Activated naive CD8-positive, alpha-beta T cell treated with anti-CD3 and anti-CD28 coated beads for 36 hours (primary cell): ENCODE results near the gene CHRNG. TPM values are rescaled to one million over a fixed set of nuclear protein-coding genes. Genes with fewer than 3 reads are reported as not detected.
"Not testable (repeated sequence)": the region's sequence is repeated elsewhere in the genome, so short reads cannot be mapped to it uniquely, and the experiment has no call there.

Experiments
- DNase-seq: peaks from one replicate; pipeline ENCODE4 v3.0.0; 2021
- H3K27ac Mint-ChIP-seq: one replicate; pipeline ENCODE4 v1.8.0; 2022; ENCODE audit warnings: mild to moderate bottlenecking, moderate library complexity, mixed read lengths
- H3K27me3 Mint-ChIP-seq: one replicate; pipeline ENCODE4 v1.8.0; 2022; ENCODE audit warnings: mild to moderate bottlenecking, mixed read lengths
- H3K36me3 Mint-ChIP-seq: one replicate; pipeline ENCODE4 v1.8.0; 2021; ENCODE audit warnings: mild to moderate bottlenecking, mixed read lengths
- H3K4me1 Mint-ChIP-seq: one replicate; pipeline ENCODE4 v1.8.0; 2021; ENCODE audit warnings: mixed read lengths
- H3K4me3 Mint-ChIP-seq: one replicate; pipeline ENCODE4 v1.8.0; 2022; ENCODE audit warnings: mild to moderate bottlenecking, moderate library complexity, mixed read lengths
- H3K9me3 Mint-ChIP-seq: one replicate; pipeline ENCODE4 v1.8.0; 2022; ENCODE audit warnings: mixed read lengths
- total RNA-seq, 2 experiments: library from RNA; stranded (reverse); gene quantifications; one replicate each; pipeline ENCODE4 v1.2.3, GENCODE V29; 2021

CHRNG gene
- total RNA-seq, 2 experiments from 2014 or later: not detected

DNA sequence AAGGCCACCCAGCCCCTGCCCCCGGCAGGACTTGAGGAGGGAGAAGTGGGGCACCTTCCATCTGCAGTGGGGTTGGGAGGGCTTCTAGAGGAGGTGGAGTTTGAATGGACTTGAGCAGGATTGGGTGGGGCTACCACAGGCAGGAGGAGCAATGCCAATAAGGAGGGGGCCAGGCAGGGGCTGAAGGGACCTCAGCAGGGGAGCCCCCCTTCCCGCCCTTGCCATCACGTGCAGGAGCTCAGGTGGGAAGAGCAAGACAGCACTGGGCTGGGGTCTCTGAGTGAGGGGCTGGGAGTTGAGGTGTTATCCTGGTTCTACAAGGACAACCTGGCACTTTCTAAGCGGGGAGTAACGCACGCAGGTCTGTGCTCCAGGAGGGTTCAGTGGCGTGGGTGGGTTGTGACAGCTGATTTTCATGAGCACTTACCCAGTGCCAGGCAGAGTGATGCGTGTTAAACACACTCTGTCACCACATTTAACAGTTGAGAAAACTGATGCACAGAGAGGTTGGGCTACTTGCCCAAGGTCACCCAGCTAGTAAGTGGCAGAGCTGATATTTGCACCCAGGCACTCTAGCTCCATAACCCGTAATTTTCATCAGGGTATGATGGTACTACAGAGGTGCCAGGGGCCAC lies 8.7 kb upstream of the CHRNG start:
- H3K9me3 Mint-ChIP-seq: no peaks in the 10 kb centered on the region
- peaks cover 15% of the 10 kb centered on the region for H3K27me3 Mint-ChIP-seq
- no peak overlapping the region for H3K27ac Mint-ChIP-seq
- DNase-seq: no peak
- H3K4me1 Mint-ChIP-seq: peaks cover 7% of the 10 kb centered on the region
- no peaks in the 10 kb centered on the region for H3K36me3 Mint-ChIP-seq
- no peak overlapping the region for H3K4me3 Mint-ChIP-seq

DNA sequence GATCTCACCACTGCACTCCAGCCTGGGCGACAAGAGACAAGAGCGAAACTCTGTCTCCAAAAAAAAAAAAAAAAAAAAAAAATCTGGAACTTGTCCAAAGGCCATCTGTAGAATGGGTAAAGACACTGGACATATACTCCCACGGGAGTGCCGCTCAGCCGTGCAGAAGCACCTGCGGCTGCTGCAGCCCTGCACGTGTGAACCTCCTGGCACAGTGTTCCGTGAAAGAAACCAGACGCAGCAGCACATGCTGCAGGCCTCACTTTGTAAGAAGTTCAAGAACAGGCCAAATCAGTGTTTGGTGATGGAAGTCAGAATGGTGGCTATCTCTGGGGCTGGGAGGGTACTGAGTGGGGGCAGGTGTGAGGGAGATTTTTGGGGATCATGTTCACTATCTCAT lies 7.1 kb upstream of the CHRNG start:
- Mint-ChIP-seq H3K27me3 (peaks cover 6% of the 10 kb centered on the region), H3K27ac (no peak overlapping the region), H3K4me3 (no peak overlapping the region), H3K36me3 (no peaks in the 10 kb centered on the region), H3K9me3 (no peaks in the 10 kb centered on the region), H3K4me1 (peaks cover 7% of the 10 kb centered on the region)
- no peak for DNase-seq

DNA sequence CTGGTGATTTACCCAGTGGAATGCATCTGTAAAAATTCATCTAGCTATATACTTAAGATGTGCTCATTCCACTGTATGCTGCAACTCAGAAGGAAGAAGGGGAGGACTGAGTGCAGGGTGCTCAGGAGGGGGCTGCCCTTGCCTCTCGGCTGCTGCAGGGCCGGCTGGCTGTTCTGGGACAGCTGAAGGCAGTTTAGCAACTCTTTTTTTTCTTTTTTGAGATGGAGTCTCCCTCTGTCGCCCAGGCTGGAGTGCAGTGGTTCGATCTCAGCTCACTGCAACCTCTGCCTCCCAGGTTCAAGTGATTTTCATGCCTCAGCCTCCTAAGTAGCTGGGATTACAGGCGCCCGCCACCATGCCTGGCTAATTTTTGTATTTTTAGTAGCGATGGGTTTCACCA lies 6.7 kb upstream of the CHRNG start:
- H3K9me3 Mint-ChIP-seq, H3K27ac Mint-ChIP-seq, H3K27me3 Mint-ChIP-seq, DNase-seq, H3K4me3 Mint-ChIP-seq, H3K36me3 Mint-ChIP-seq, H3K4me1 Mint-ChIP-seq: not testable (repeated sequence)

DNA sequence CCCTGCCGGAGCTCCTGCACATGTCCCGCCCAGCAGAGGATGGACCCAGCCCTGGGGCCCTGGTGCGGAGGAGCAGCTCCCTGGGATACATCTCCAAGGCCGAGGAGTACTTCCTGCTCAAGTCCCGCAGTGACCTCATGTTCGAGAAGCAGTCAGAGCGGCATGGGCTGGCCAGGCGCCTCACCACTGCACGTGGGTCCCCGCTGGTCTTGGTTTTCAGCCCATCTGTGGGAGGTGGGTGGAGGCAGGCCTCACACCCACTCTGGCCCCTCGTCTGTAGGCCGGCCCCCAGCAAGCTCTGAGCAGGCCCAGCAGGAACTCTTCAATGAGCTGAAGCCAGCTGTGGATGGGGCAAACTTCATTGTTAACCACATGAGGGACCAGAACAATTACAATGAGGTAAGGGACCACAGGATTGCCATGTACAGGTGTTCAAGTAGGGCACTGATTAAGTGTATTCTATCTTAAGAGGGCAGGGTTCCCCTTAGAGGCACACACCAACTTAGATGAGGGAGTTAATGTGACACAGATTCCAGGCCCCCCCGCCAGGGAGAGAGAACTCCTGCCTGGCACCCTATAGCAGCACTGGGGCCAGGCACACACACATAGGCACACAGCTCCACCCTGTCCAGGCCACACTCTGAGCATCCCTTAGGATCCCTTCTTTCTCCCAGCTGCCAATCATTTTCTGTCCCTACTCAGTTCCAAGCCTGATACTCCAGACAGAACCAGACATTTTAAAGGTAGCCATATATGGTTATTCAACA lies 5.4 kb upstream of the CHRNG start:
- Mint-ChIP-seq H3K4me1 (peaks cover 8% of the 10 kb centered on the region), H3K36me3 (no peaks in the 10 kb centered on the region), H3K27ac (no peak overlapping the region), H3K27me3 (peaks cover 12% of the 10 kb centered on the region), H3K9me3 (no peaks in the 10 kb centered on the region), H3K4me3 (no peak overlapping the region)
- DNase-seq: no peak

DNA sequence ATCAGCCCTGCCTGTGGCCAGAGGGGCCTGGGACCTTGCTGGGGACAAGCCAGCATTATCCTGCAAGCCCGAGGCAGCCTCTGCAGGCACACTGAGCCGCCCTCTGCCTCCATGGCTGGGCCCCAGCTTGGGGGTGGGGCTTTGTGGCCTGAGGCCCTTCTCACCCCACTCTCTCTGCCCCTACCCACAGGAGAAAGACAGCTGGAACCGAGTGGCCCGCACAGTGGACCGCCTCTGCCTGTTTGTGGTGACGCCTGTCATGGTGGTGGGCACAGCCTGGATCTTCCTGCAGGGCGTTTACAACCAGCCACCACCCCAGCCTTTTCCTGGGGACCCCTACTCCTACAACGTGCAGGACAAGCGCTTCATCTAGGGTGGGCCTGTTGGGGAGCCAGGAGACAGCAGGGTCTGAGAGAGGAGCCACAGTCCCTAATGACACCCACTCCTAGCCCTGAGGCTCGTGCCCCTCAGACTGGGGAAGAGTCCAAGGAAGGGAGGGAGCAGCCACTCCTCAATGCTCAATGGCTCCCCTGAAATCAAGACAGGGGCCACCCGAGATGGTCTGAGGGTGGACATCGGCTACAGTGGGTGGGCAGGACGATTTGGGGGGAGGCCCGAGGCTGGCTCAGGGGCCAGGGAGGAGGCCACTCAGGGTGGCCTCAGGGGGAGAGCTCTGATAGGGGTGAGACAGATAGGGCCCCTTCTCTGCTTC lies 4.4 kb upstream of the CHRNG start:
- Mint-ChIP-seq H3K36me3 (no peaks in the 10 kb centered on the region), H3K4me1 (peaks cover 8% of the 10 kb centered on the region), H3K27me3 (peaks cover 12% of the 10 kb centered on the region), H3K4me3 (no peak overlapping the region), H3K27ac (no peak overlapping the region), H3K9me3 (no peaks in the 10 kb centered on the region)
- DNase-seq: no peak

DNA sequence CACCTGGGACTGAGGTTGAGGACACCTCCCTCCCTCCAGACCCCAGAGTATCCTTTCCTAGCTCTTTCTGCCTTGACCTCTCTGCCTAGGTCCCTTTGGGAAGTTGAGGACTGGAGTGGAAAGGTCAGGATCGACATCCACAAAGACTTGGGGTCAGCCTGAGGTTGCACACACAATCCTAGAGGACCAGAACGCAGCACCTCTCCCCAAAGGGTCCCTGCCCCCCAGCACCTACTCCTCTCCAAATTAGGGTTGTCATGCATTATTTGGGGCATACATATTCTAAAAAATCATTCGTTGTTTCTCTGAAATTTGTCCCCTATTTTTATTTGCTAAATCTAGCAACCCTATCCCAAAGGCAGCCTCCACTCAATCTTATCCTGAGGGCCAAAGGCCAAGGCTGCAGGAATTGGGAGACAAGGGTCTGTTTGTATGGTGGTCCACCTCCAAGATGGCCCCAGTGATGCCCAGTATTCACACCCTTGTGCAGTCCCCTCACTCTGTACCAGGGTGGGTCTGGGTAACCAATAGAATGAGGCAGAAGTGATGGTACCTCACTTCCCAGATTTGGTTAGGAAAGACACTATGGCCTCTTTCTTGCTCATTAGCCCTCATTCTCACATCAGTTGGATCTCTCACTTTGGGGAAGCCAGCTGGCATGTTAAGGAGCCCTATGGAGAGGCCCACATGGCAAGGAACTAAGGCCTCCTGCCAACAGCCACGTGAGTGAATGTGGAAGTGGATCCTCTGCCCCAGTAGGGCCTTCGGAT lies 3.5 kb upstream of the CHRNG start:
- Mint-ChIP-seq H3K4me3 (no peak overlapping the region), H3K27me3 (peaks cover 6% of the 10 kb centered on the region), H3K27ac (no peak overlapping the region), H3K4me1 (peaks cover 8% of the 10 kb centered on the region), H3K9me3 (no peaks in the 10 kb centered on the region), H3K36me3 (no peaks in the 10 kb centered on the region)
- no peak for DNase-seq

DNA sequence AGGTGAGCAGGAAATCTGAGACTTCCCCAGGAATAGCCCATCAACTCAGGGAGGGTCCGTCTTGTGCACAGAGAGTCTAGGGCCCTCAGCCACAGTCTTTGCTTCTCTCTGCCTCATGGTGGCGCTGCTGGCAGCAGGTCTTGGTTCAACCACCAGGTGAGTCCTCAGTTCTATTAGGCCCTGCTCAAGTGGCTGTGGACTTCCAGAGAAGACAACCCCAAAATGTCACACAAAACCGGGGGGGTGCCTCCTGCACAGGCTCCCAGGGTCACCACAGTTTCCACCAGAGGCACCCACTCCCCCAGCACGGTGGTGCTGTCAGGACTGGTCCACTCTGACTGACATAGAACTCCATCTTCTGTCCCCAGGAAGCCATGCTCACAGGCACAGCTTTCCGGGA lies 2.4 kb upstream of the CHRNG start:
- no peaks in the 10 kb centered on the region for H3K9me3 Mint-ChIP-seq
- peaks cover 6% of the 10 kb centered on the region for H3K27me3 Mint-ChIP-seq
- DNase-seq: no peak
- H3K4me1 Mint-ChIP-seq: peaks cover 8% of the 10 kb centered on the region
- H3K27ac Mint-ChIP-seq: no peak overlapping the region
- no peak overlapping the region for H3K4me3 Mint-ChIP-seq
- no peaks in the 10 kb centered on the region for H3K36me3 Mint-ChIP-seq

DNA sequence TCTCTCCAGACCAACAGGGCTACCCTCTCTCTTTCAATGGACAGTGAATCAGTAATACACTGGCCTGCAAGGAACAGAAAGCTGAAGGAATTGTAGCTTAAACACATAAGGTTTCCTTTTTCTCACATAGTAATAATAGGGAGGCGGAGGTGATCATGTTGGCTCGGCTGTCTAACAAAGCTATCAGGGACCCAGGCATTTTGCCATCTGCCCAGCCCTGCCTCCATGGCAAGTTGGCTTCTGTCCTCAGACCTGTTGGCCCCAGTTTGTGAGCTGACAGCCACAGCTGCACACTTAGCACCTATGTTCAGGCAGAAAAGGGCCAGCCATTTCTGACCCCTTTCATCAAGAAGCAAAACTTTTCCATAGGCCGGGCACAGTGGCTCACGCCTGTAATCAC lies 2.0 kb upstream of the CHRNG start:
- H3K4me3 Mint-ChIP-seq: no peak overlapping the region
- no peak for DNase-seq
- no peak overlapping the region for H3K27ac Mint-ChIP-seq
- no peaks in the 10 kb centered on the region for H3K9me3 Mint-ChIP-seq
- peaks cover 8% of the 10 kb centered on the region for H3K4me1 Mint-ChIP-seq
- peaks cover 6% of the 10 kb centered on the region for H3K27me3 Mint-ChIP-seq
- no peaks in the 10 kb centered on the region for H3K36me3 Mint-ChIP-seq

DNA sequence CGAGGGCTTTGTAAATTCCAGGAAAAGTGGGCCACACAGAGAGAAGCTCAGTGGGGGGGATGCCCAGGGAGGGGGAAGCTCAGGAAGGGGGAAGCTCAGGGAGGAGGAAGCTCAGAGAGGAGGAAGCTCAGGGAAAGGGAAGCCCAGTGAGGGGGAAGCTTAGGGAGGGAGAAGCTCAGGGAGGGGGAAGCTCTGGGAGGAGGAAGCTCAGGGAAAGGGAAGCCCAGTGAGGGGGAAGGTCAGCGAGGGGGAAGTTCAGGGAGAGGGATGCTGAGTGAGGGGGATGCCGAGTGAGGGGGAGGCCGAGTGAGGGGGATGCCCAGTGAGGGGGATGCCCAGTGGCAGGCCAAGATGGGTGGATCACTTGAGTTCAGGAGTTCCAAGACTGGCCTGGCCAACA lies 821 bp upstream of the CHRNG start:
- H3K4me1 Mint-ChIP-seq: peaks cover 8% of the 10 kb centered on the region
- H3K9me3 Mint-ChIP-seq: no peaks in the 10 kb centered on the region
- peaks cover 6% of the 10 kb centered on the region for H3K27me3 Mint-ChIP-seq
- H3K27ac Mint-ChIP-seq: no peak overlapping the region
- DNase-seq: no peak
- no peak overlapping the region for H3K4me3 Mint-ChIP-seq
- H3K36me3 Mint-ChIP-seq: no peaks in the 10 kb centered on the region

DNA sequence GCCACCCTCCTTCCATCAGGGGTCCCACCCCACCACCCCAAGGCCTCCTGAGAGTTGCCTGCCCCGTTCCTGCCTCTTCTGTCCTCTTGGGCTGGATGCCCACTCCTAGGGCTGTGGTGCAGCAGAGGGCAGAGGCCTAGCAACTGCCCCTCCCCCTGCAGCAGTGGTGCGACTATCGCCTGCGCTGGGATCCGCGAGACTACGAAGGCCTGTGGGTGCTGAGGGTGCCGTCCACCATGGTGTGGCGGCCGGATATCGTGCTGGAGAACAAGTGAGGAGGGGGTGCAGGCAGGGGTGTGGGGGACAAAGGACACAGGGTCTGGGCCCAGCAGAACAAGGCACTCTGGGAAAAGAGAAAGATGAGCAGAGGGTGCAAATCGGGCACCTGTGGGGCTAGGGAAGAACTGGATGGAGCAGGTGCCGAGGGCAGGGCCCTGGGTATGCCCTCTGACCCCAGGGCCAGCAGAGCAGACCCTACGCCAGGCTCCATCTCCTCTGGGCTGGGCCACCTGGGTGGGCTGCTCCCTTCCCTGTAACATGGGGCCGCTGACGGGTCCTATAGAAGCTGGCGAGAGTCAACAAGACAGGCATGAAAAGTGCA lies 1.0 kb downstream of the CHRNG start:
- Mint-ChIP-seq H3K27me3 (peaks cover 6% of the 10 kb centered on the region), H3K36me3 (peaks cover 11% of the 10 kb centered on the region), H3K27ac (no peak overlapping the region), H3K4me1 (peaks cover 9% of the 10 kb centered on the region), H3K4me3 (no peak overlapping the region), H3K9me3 (no peaks in the 10 kb centered on the region)
- DNase-seq: no peak

DNA sequence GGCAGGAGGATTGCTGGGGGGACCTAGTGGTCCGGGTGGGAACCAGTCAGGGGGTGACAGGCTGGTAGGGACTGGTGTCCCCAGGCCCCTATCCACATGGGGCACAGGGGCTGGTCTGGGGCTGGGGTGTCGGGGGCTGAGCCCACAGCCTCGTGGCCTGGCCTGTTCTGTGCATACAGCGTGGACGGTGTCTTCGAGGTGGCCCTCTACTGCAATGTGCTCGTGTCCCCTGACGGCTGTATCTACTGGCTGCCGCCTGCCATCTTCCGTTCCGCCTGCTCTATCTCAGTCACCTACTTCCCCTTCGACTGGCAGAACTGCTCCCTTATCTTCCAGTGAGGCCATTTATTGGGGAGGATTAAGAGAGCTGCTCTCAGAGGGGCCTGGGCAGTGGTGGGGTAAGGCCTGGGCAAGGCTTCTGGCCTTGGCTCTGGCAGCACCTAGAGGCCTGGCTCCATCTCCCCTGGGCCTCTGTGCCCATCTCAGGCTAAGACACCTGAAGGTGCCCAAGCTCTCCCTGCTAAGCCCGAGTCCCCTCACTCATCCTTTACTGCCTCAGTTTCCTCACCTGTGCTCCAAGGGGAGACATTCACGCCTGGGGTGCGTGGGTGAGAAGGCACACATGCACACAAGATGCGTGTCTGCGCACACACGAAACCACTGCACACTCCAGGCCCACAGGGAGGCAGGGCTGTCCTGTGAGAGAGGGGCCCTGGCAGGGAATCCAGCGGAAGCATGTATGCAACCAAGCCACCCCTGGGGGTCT lies 1.9 kb downstream of the CHRNG start:
- DNase-seq: no peak
- no peak overlapping the region for H3K4me3 Mint-ChIP-seq
- H3K27me3 Mint-ChIP-seq: peaks cover 6% of the 10 kb centered on the region
- no peaks in the 10 kb centered on the region for H3K9me3 Mint-ChIP-seq
- H3K4me1 Mint-ChIP-seq: peaks cover 10% of the 10 kb centered on the region
- no peak overlapping the region for H3K27ac Mint-ChIP-seq
- H3K36me3 Mint-ChIP-seq: peaks cover 19% of the 10 kb centered on the region

DNA sequence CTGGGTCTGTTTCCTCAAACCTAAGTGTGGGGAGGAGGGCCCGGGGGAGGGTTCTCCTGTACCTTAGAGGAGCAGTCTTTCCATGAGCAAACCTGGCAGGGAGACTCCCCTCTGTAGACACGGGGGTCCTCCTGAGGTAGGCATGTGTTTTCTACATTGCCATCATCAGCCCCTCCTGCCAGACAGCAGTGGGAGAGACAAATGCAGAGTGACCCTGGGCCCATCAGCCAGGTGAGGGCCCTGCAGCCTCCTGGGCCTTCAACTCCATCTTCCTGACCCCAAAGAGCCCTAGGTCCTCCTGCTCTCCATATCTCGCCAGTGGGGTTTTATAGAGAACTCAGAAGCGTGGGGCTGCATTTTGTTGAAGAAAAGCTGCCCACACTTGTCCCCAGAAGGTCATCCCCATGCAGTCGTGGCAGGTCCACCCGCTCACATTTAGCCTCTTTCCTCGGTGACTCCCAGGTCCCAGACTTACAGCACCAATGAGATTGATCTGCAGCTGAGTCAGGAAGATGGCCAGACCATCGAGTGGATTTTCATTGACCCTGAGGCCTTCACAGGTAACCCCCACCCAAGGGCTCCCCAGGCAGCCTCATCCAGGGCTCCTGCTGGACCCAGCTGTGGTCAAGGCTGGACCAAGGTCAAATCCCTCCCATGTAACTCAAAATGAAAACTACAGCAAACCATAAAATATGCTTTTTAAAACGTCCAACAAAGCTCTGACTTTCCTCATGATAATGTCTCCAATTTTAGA lies 2.6 kb downstream of the CHRNG start:
- peaks cover 24% of the 10 kb centered on the region for H3K36me3 Mint-ChIP-seq
- DNase-seq: no peak
- H3K27ac Mint-ChIP-seq: no peak overlapping the region
- peaks cover 6% of the 10 kb centered on the region for H3K27me3 Mint-ChIP-seq
- no peak overlapping the region for H3K4me3 Mint-ChIP-seq
- H3K4me1 Mint-ChIP-seq: peaks cover 14% of the 10 kb centered on the region
- no peaks in the 10 kb centered on the region for H3K9me3 Mint-ChIP-seq

DNA sequence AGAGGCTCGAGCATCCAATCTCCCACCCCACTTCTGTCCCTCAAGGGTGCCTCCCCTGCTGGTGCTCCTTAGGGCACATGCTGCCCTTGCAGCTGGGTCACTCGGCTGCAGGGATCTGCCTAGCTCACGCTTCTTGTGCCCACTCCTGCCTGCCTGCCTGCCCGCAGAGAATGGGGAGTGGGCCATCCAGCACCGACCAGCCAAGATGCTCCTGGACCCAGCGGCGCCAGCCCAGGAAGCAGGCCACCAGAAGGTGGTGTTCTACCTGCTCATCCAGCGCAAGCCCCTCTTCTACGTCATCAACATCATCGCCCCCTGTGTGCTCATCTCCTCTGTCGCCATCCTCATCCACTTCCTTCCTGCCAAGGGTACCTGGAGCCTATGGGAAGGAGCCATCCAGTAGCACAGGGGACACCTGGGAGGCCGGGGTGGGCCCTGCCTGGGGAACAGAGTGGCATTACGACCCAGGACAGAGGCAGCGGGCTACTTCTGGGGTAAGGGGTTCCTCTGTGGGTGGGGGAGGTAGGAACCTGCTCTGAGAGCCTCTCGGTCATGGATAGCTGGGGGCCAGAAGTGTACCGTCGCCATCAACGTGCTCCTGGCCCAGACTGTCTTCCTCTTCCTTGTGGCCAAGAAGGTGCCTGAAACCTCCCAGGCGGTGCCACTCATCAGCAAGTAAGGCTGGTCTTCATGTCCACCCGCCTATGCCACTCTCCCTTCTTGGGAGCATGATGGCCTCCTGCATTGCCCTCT lies 3.4 kb downstream of the CHRNG start:
- DNase-seq: no peak
- Mint-ChIP-seq H3K4me3 (no peak overlapping the region), H3K4me1 (peaks cover 21% of the 10 kb centered on the region), H3K36me3 (peaks cover 31% of the 10 kb centered on the region), H3K27me3 (peaks cover 6% of the 10 kb centered on the region), H3K27ac (no peak overlapping the region), H3K9me3 (no peaks in the 10 kb centered on the region)
